ENCODE results near the gene OTUD4. TPM values are rescaled to one million over a fixed set of nuclear protein-coding genes. Genes with fewer than 3 reads are reported as not detected.
"Not testable (repeated sequence)": the region's sequence is repeated elsewhere in the genome, so short reads cannot be mapped to it uniquely, and the experiment has no call there.

OTUD4 gene
- total and polyA plus RNA-seq, 2 donors = 15.3 to 18.8 TPM

DNA sequence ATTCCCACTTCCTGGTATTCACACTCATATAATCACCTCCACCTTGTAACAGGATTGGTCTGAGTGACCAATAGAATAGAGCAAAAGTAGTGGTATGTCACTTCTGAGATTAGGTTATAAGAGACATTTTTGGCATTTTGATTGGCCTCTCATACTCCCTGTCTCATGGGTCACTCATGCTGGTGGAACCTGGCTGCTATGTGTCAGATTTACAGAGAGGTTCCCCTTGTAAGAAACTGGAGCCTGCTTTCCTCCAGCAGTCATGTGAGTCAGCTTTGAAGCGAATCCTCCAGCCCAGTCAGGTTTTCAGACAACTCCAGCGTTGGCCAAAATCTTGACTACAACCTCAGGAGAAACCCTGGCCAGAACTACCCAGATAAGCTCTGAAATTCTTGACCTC lies 2.6 kb upstream of the OTUD4 start:
- whole genome bisulfite sequencing = 96% methylated on average over 2 of the region's 2 CpGs
- Histone ChIP-seq H3K4me3 (ENCODE audit: low read length in 2 of 2) (no peak overlapping the region), H3K27me3 (ENCODE audit: control insufficient read depth in 2 of 2, insufficient read depth in 1 of 2, low read length in 1 of 2) (no peaks in the 10 kb centered on the region), H3K9me3 (ENCODE audit: control insufficient read depth in 2 of 2, insufficient read depth in 1 of 2, low read length in 1 of 2) (no peaks in the 10 kb centered on the region), H3K36me3 (ENCODE audit: control insufficient read depth in 2 of 2, insufficient read depth in 2 of 2, low read length in 1 of 2) (no peaks in the 10 kb centered on the region), H3K27ac (ENCODE audit: low read depth in 1 of 2, low read length in 1 of 2) (no peak overlapping the region), H3K4me1 (ENCODE audit: control insufficient read depth in 2 of 2, insufficient read depth in 2 of 2, low read length in 2 of 2) (peaks cover 6 to 13% of the 10 kb centered on the region in 2 donors)
- DNase-seq (ENCODE audit: low read depth in 6 of 9, low spot score in 9 of 9) = no peak

GRCh38 chr4:145182222-145182621 lies 1.8 kb upstream of the OTUD4 start:
- H3K36me3 ChIP-seq (ENCODE audit: control insufficient read depth in 2 of 2, insufficient read depth in 2 of 2, low read length in 1 of 2) = no peaks in the 10 kb centered on the region
- no peaks in the 10 kb centered on the region for H3K27me3 ChIP-seq (ENCODE audit: control insufficient read depth in 2 of 2, insufficient read depth in 1 of 2, low read length in 1 of 2)
- no peaks in the 10 kb centered on the region for H3K9me3 ChIP-seq (ENCODE audit: control insufficient read depth in 2 of 2, insufficient read depth in 1 of 2, low read length in 1 of 2)
- 96% methylated on average over 2 of the region's 2 CpGs for WGBS
- peak in 2 of 9 donors; percentile 9 to 35 for DNase-seq (ENCODE audit: low read depth in 6 of 9, low spot score in 9 of 9)
- H3K27ac ChIP-seq (ENCODE audit: low read depth in 1 of 2, low read length in 1 of 2) = no peak overlapping the region
- peaks cover 10 to 17% of the 10 kb centered on the region in 2 donors for H3K4me1 ChIP-seq (ENCODE audit: control insufficient read depth in 2 of 2, insufficient read depth in 2 of 2, low read length in 2 of 2)
- no peak overlapping the region for H3K4me3 ChIP-seq (ENCODE audit: low read length in 2 of 2)

GRCh38 chr4:145181091-145181501 lies 707 bp upstream of the OTUD4 start:
- Histone ChIP-seq H3K4me1 (ENCODE audit: control insufficient read depth in 2 of 2, insufficient read depth in 2 of 2, low read length in 2 of 2) (peaks cover 13 to 22% of the 10 kb centered on the region in 2 donors), H3K27ac (ENCODE audit: low read depth in 1 of 2, low read length in 1 of 2) (peak overlapping the region; percentile 78 to 84), H3K9me3 (ENCODE audit: control insufficient read depth in 2 of 2, insufficient read depth in 1 of 2, low read length in 1 of 2) (no peaks in the 10 kb centered on the region), H3K27me3 (ENCODE audit: control insufficient read depth in 2 of 2, insufficient read depth in 1 of 2, low read length in 1 of 2) (no peaks in the 10 kb centered on the region), H3K36me3 (ENCODE audit: control insufficient read depth in 2 of 2, insufficient read depth in 2 of 2, low read length in 1 of 2) (no peaks in the 10 kb centered on the region), H3K4me3 (ENCODE audit: low read length in 2 of 2) (peak overlapping the region; percentile 54 to 57)
- WGBS = 8% methylated on average over 7 of the region's 7 CpGs
- peak in 1 of 9 donors; percentile 41 for DNase-seq (ENCODE audit: low read depth in 6 of 9, low spot score in 9 of 9)

- not testable (repeated sequence) for H3K27me3 ChIP-seq (ENCODE audit: control insufficient read depth in 2 of 2, insufficient read depth in 1 of 2, low read length in 1 of 2); H3K9me3 ChIP-seq (ENCODE audit: control insufficient read depth in 2 of 2, insufficient read depth in 1 of 2, low read length in 1 of 2); H3K36me3 ChIP-seq (ENCODE audit: control insufficient read depth in 2 of 2, insufficient read depth in 2 of 2, low read length in 1 of 2)
- Histone ChIP-seq H3K27ac (ENCODE audit: low read depth in 1 of 2, low read length in 1 of 2) (peak overlapping the region; percentile 96 to 99), H3K4me1 (ENCODE audit: control insufficient read depth in 2 of 2, insufficient read depth in 2 of 2, low read length in 2 of 2) (peaks cover 13 to 22% of the 10 kb centered on the region in 2 donors), H3K4me3 (ENCODE audit: low read length in 2 of 2) (peak overlapping the region; percentile 54 to 75)
- WGBS = under 1% methylated on average over 57 of the region's 57 CpGs
- peak in 2 of 9 donors; percentile 21 to 56 for DNase-seq (ENCODE audit: low read depth in 6 of 9, low spot score in 9 of 9)
Observed at GRCh38 chr4:145179861-145180297, 510 bp downstream of the OTUD4 start.

DNA sequence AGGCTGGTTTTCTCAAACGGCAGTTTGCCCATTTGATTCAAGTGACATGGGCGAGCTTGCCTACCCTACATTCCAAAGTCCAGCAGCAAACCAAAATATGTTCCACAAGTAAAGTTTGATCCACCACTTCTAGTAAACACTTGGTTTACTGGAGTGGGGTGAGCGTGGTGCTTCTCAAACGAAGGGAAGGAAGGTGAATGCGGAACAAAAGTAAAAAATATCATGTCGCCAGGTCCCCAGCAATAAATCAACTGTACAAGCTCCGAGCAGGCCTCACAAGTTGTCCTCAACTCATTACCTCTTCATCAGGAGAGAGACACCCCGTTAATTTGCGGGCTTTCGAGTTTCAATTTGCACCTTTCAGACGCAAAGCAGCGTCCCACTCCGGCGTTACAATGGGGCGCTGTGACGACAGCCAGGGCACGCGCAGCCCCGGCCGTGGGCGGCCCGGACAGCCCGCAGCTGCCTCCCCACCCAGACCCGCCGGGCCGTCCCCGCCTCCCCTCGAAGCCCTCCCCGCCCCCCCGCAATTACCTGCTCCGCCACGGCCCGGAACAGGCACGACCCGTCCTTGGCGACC lies 1.0 kb downstream of the OTUD4 start:
- peak in 6 of 9 donors; percentile 42 to 72 (median 55) for DNase-seq (ENCODE audit: low read depth in 6 of 9, low spot score in 9 of 9)
- Histone ChIP-seq H3K4me3 (ENCODE audit: low read length in 2 of 2) (peak overlapping the region; percentile 54 to 75), H3K4me1 (ENCODE audit: control insufficient read depth in 2 of 2, insufficient read depth in 2 of 2, low read length in 2 of 2) (peaks cover 13 to 22% of the 10 kb centered on the region in 2 donors), H3K27ac (ENCODE audit: low read depth in 1 of 2, low read length in 1 of 2) (peak overlapping the region; percentile 92 to 99), H3K27me3 (ENCODE audit: control insufficient read depth in 2 of 2, insufficient read depth in 1 of 2, low read length in 1 of 2) (no peaks in the 10 kb centered on the region), H3K9me3 (ENCODE audit: control insufficient read depth in 2 of 2, insufficient read depth in 1 of 2, low read length in 1 of 2) (no peaks in the 10 kb centered on the region), H3K36me3 (ENCODE audit: control insufficient read depth in 2 of 2, insufficient read depth in 2 of 2, low read length in 1 of 2) (peaks cover 0 to 3% of the 10 kb centered on the region in 2 donors)
- under 1% methylated on average over 36 of the region's 36 CpGs for WGBS

GRCh38 chr4:145178740-145179280 lies 1.6 kb downstream of the OTUD4 start:
- Histone ChIP-seq H3K4me3 (ENCODE audit: low read length in 2 of 2) (peak overlapping the region; percentile 54 to 75), H3K9me3 (ENCODE audit: control insufficient read depth in 2 of 2, insufficient read depth in 1 of 2, low read length in 1 of 2) (no peaks in the 10 kb centered on the region), H3K27me3 (ENCODE audit: control insufficient read depth in 2 of 2, insufficient read depth in 1 of 2, low read length in 1 of 2) (no peaks in the 10 kb centered on the region), H3K4me1 (ENCODE audit: control insufficient read depth in 2 of 2, insufficient read depth in 2 of 2, low read length in 2 of 2) (peaks cover 13 to 22% of the 10 kb centered on the region in 2 donors), H3K36me3 (ENCODE audit: control insufficient read depth in 2 of 2, insufficient read depth in 2 of 2, low read length in 1 of 2) (peaks cover 4 to 8% of the 10 kb centered on the region in 2 donors), H3K27ac (ENCODE audit: low read depth in 1 of 2, low read length in 1 of 2) (peak overlapping the region; percentile 92 to 99)
- DNase-seq (ENCODE audit: low read depth in 6 of 9, low spot score in 9 of 9) = peak in 5 of 9 donors; percentile 10 to 58 (median 37)
- under 1% methylated on average over 5 of the region's 5 CpGs for WGBS

GRCh38 chr4:145177906-145178538 lies 2.4 kb downstream of the OTUD4 start:
- Histone ChIP-seq H3K27me3 (ENCODE audit: control insufficient read depth in 2 of 2, insufficient read depth in 1 of 2, low read length in 1 of 2) (no peaks in the 10 kb centered on the region), H3K27ac (ENCODE audit: low read depth in 1 of 2, low read length in 1 of 2) (peak overlapping the region; percentile 83 to 92), H3K4me3 (ENCODE audit: low read length in 2 of 2) (peak overlapping the region; percentile 54 to 75), H3K36me3 (ENCODE audit: control insufficient read depth in 2 of 2, insufficient read depth in 2 of 2, low read length in 1 of 2) (peaks cover 4 to 15% of the 10 kb centered on the region in 2 donors), H3K9me3 (ENCODE audit: control insufficient read depth in 2 of 2, insufficient read depth in 1 of 2, low read length in 1 of 2) (no peaks in the 10 kb centered on the region), H3K4me1 (ENCODE audit: control insufficient read depth in 2 of 2, insufficient read depth in 2 of 2, low read length in 2 of 2) (peaks cover 13 to 22% of the 10 kb centered on the region in 2 donors)
- WGBS = 19% methylated on average over 9 of the region's 9 CpGs
- DNase-seq (ENCODE audit: low read depth in 6 of 9, low spot score in 9 of 9) = peak in 5 of 9 donors; percentile 5 to 47 (median 27)

DNA sequence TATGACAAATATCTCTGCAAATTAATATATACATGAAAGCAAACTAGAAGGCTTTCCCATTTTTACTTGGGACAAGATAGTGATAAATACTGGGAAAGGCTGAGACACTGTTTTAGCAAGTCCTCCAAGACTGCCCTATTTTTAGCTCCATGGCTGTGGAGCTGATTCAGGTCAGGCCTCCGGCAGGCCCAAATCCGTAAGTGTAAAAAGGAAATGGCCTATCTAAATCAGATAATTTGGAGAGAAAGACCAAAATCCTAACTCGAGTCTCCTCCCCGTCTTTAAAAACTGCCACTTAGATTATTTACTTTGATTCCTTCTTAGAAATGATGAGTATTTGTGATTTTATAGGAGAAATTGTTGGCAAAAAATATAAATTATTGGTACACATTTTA lies 2.9 kb downstream of the OTUD4 start:
- Histone ChIP-seq H3K9me3 (ENCODE audit: control insufficient read depth in 2 of 2, insufficient read depth in 1 of 2, low read length in 1 of 2) (no peaks in the 10 kb centered on the region), H3K27ac (ENCODE audit: low read depth in 1 of 2, low read length in 1 of 2) (peak overlapping the region in 1 of 2 donors; percentile 56), H3K27me3 (ENCODE audit: control insufficient read depth in 2 of 2, insufficient read depth in 1 of 2, low read length in 1 of 2) (no peaks in the 10 kb centered on the region), H3K36me3 (ENCODE audit: control insufficient read depth in 2 of 2, insufficient read depth in 2 of 2, low read length in 1 of 2) (peaks cover 4 to 19% of the 10 kb centered on the region in 2 donors), H3K4me1 (ENCODE audit: control insufficient read depth in 2 of 2, insufficient read depth in 2 of 2, low read length in 2 of 2) (peaks cover 13 to 22% of the 10 kb centered on the region in 2 donors), H3K4me3 (ENCODE audit: low read length in 2 of 2) (peak overlapping the region; percentile 54 to 75)
- WGBS = 7% methylated on average over 4 of the region's 4 CpGs
- peak in 3 of 9 donors; percentile 9 to 40 (median 11) for DNase-seq (ENCODE audit: low read depth in 6 of 9, low spot score in 9 of 9)

All from thymus (tissue), 11 donors.